Gastroesophageal sphincter (tissue), 3 donors: ENCODE data around the gene ME2.

ENCODE experiments used
- EP300 ChIP-seq: sonication (generic); formaldehyde crosslinking; IDR thresholded peaks from one replicate; pipeline ENCODE4 v1.6.1; 2017; ENCODE audit warnings: antibody characterized with exemption, mild to moderate bottlenecking
- POLR2A ChIP-seq, 2 donors: fragments of 450-650 bp; IDR thresholded peaks; one replicate each; pipeline ENCODE4 v1.6.1; 2017; ENCODE audit warnings: antibody characterized with exemption in 2 of 2, mild to moderate bottlenecking in 2 of 2, moderate library complexity in 1 of 2
- POLR2AphosphoS5 ChIP-seq: sonication (generic); formaldehyde crosslinking; IDR thresholded peaks from one replicate; pipeline ENCODE4 v1.6.1; 2017; ENCODE audit warnings: antibody characterized with exemption
- TF ChIP-seq, protein P1 (sequence below), 4 experiments: fragments of 200-600 bp in 2 of 4; fragments of 450-650 bp in 2 of 4; sonication (generic) in 1 of 4; IDR thresholded peaks; one replicate each; pipeline ENCODE4 v1.5.1; 2017 to 2019; ENCODE audit warnings: antibody characterized with exemption in 4 of 4, mild to moderate bottlenecking in 2 of 4, moderate library complexity in 2 of 4

DNA sequence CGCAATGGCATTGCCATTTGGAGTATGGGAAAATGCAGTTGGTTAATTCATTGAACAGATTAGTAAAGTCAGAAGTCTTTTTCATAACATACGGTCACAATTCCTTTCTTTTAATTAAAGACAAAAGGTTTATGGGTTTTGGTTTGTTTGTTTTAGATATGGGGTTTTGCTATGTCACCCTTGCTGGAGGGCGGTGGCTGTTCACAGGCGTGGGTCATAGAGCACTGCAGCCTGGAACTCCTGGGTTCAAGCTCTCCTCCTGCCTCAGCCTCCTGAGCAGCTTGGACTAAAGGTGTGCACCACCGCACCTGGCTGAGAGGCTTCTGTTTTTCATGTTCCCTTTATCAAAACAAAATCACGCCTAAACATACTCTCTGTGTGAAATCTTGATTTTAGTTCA, 70.3 kb downstream of the ME2 start:
- TF ChIP-seq, protein P1, sequence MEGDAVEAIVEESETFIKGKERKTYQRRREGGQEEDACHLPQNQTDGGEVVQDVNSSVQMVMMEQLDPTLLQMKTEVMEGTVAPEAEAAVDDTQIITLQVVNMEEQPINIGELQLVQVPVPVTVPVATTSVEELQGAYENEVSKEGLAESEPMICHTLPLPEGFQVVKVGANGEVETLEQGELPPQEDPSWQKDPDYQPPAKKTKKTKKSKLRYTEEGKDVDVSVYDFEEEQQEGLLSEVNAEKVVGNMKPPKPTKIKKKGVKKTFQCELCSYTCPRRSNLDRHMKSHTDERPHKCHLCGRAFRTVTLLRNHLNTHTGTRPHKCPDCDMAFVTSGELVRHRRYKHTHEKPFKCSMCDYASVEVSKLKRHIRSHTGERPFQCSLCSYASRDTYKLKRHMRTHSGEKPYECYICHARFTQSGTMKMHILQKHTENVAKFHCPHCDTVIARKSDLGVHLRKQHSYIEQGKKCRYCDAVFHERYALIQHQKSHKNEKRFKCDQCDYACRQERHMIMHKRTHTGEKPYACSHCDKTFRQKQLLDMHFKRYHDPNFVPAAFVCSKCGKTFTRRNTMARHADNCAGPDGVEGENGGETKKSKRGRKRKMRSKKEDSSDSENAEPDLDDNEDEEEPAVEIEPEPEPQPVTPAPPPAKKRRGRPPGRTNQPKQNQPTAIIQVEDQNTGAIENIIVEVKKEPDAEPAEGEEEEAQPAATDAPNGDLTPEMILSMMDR (IDR thresholded peaks at IDR 0.05) = no peak
- TF ChIP-seq POLR2A (IDR thresholded peaks at IDR 0.05) (no peak), EP300 (no peak), POLR2AphosphoS5 (no peak)
